ENCODE data around the gene DNAJB6. TPM values are rescaled to one million over a fixed set of nuclear protein-coding genes. Genes with fewer than 3 reads are reported as not detected.

DNAJB6 gene
- total RNA-seq, 1 experiment from 2014 or later, result 151 TPM

- no peak for DNase-seq (ENCODE audit: low read depth)
These were observed 29.9 kb downstream of the DNAJB6 start for GRCh38 chr7:157366722-157367121.

- no peak for DNase-seq (ENCODE audit: low read depth)
These were observed 32.2 kb downstream of the DNAJB6 start for GRCh38 chr7:157368955-157369354.

GRCh38 chr7:157370742-157371141 is 33.9 kb downstream of the DNAJB6 start:
- DNase-seq (ENCODE audit: low read depth), result no peak

GRCh38 chr7:157371296-157371695 is 34.5 kb downstream of the DNAJB6 start:
- DNase-seq (ENCODE audit: low read depth), result no peak

GRCh38 chr7:157372300-157373232 is 35.8 kb downstream of the DNAJB6 start:
- DNase-seq (ENCODE audit: low read depth), result no peak

GRCh38 chr7:157373493-157373892 is 36.7 kb downstream of the DNAJB6 start:
- no peak for DNase-seq (ENCODE audit: low read depth)

- DNase-seq (ENCODE audit: low read depth), result no peak
These were observed 38.6 kb downstream of the DNAJB6 start for GRCh38 chr7:157375410-157375809.

GRCh38 chr7:157377436-157378124 is 40.8 kb downstream of the DNAJB6 start:
- no peak for DNase-seq (ENCODE audit: low read depth)

GRCh38 chr7:157378390-157378789 is 41.6 kb downstream of the DNAJB6 start:
- DNase-seq (ENCODE audit: low read depth), result no peak

- DNase-seq (ENCODE audit: low read depth), result no peak
These were observed 42.7 kb downstream of the DNAJB6 start for GRCh38 chr7:157379493-157379892.

- no peak for DNase-seq (ENCODE audit: low read depth)
These were observed 43.6 kb downstream of the DNAJB6 start for GRCh38 chr7:157380416-157380815.

- DNase-seq (ENCODE audit: low read depth), result no peak
These were observed 47.1 kb downstream of the DNAJB6 start for GRCh38 chr7:157383868-157384267.

GRCh38 chr7:157384301-157384700 is 47.5 kb downstream of the DNAJB6 start:
- DNase-seq (ENCODE audit: low read depth), result peak; percentile 58

GRCh38 chr7:157386979-157387800 is 50.4 kb downstream of the DNAJB6 start:
- peak; percentile 92 for DNase-seq (ENCODE audit: low read depth)

- DNase-seq (ENCODE audit: low read depth), result no peak
These were observed 51.5 kb downstream of the DNAJB6 start for GRCh38 chr7:157388301-157388700.

GRCh38 chr7:157389951-157390730 is 53.3 kb downstream of the DNAJB6 start:
- DNase-seq (ENCODE audit: low read depth), result peak; percentile 89

GRCh38 chr7:157391036-157391710 is 54.4 kb downstream of the DNAJB6 start:
- no peak for DNase-seq (ENCODE audit: low read depth)

- DNase-seq (ENCODE audit: low read depth), result no peak
These were observed 55.6 kb downstream of the DNAJB6 start for GRCh38 chr7:157392256-157393037.
